HTR-8/SVneo (cell line): ENCODE measurements around the gene TBCK.
A peak's percentile ranks its signal among the peaks of the same experiment; 100 is the strongest.
"Not testable (repeated sequence)": the region's sequence is repeated elsewhere in the genome, so short reads cannot be mapped to it uniquely, and the experiment has no call there.

Source experiments
- DNase-seq: peaks from one replicate; pipeline ENCODE4 v3.0.0; 2011; ENCODE audit warnings: low spot score, mixed read lengths; ENCODE audit not compliant: insufficient read length
- FAIRE-seq: peaks from 2 replicates; lab custom pipeline; 2011; peaks lifted over from hg19 to GRCh38; lab: Jason Lieb, UNC

Gene TBCK

GRCh38 chr4:106245176-106245575, 70.8 kb downstream of the TBCK start:
- FAIRE-seq = no peak
- no peak for DNase-seq

- no peak for FAIRE-seq
These were observed 75.3 kb downstream of the TBCK start for GRCh38 chr4:106240699-106241098.

GRCh38 chr4:106238820-106239420, 77.1 kb downstream of the TBCK start:
- DNase-seq (peak; percentile 5), FAIRE-seq (no peak)

More at GRCh38 chr4:106240699-106241098, 75.3 kb downstream of the TBCK start:
- no peak for DNase-seq

GRCh38 chr4:106231931-106232330, 84.1 kb downstream of the TBCK start:
- no peak for DNase-seq

GRCh38 chr4:106222548-106222947, 93.5 kb downstream of the TBCK start:
- FAIRE-seq (no peak), DNase-seq (no peak)

More at GRCh38 chr4:106231931-106232330, 84.1 kb downstream of the TBCK start:
- no peak for FAIRE-seq

- not testable (repeated sequence) for FAIRE-seq, DNase-seq
These were observed 102.7 kb downstream of the TBCK start for GRCh38 chr4:106213291-106213690.

- no peak for FAIRE-seq
- no peak for DNase-seq
These were observed 106.0 kb downstream of the TBCK start for GRCh38 chr4:106210021-106210420.

GRCh38 chr4:106208481-106209460, 107.2 kb downstream of the TBCK start:
- no peak for DNase-seq
- FAIRE-seq = no peak

GRCh38 chr4:106201373-106201772, 114.6 kb downstream of the TBCK start:
- FAIRE-seq = no peak
- DNase-seq = peak; percentile 1

- DNase-seq (no peak), FAIRE-seq (no peak)
These were observed 120.5 kb downstream of the TBCK start for GRCh38 chr4:106195435-106195950.

GRCh38 chr4:106194801-106195200, 121.2 kb downstream of the TBCK start:
- DNase-seq = no peak
- no peak for FAIRE-seq

GRCh38 chr4:106192131-106192530, 123.9 kb downstream of the TBCK start:
- DNase-seq (no peak), FAIRE-seq (no peak)

- DNase-seq (no peak), FAIRE-seq (no peak)
These were observed 129.8 kb downstream of the TBCK start for GRCh38 chr4:106186201-106186600.

- FAIRE-seq = no peak
- no peak for DNase-seq
These were observed 132.5 kb downstream of the TBCK start for GRCh38 chr4:106183551-106183950.

GRCh38 chr4:106172861-106173260, 143.1 kb downstream of the TBCK start:
- DNase-seq (no peak), FAIRE-seq (no peak)

- no peak for FAIRE-seq
- no peak for DNase-seq
These were observed 150.5 kb downstream of the TBCK start for GRCh38 chr4:106165351-106166010.

- no peak for DNase-seq
- no peak for FAIRE-seq
These were observed 153.7 kb downstream of the TBCK start for GRCh38 chr4:106162278-106162677.

- DNase-seq (no peak), FAIRE-seq (no peak)
These were observed 155.4 kb downstream of the TBCK start for GRCh38 chr4:106160560-106160959.

- DNase-seq (no peak), FAIRE-seq (no peak)
These were observed 166.1 kb downstream of the TBCK start for GRCh38 chr4:106149911-106150310.

GRCh38 chr4:106149026-106149425, 167.0 kb downstream of the TBCK start:
- FAIRE-seq (no peak), DNase-seq (no peak)
